HepG2 (cell line): ENCODE results near the gene ZNF12. TPM values are rescaled to one million over a fixed set of nuclear protein-coding genes. Genes with fewer than 3 reads are reported as not detected.

Source experiments
- ETV6 ChIP-seq: sonication (generic); formaldehyde crosslinking; conservative IDR thresholded peaks from 2 replicates; pipeline ENCODE4 v1.4.0; 2020; ENCODE audit warnings: missing genetic modification reagents
- NPAS2 ChIP-seq: sonication (generic); formaldehyde crosslinking; IDR thresholded peaks from 2 replicates; pipeline ENCODE4 v1.8.0; 2022; ENCODE audit warnings: mild to moderate bottlenecking, missing genetic modification reagents, borderline replicate concordance
- SMC3 ChIP-seq: IDR thresholded peaks from 2 replicates; pipeline ENCODE4 v1.6.1; 2011; ENCODE audit warnings: low read length, improper control_type of control experiment
- SRY ChIP-seq: sonication (generic); formaldehyde crosslinking; IDR thresholded peaks from 2 replicates; pipeline ENCODE4 v1.8.0; 2022; ENCODE audit warnings: mild to moderate bottlenecking, missing genetic modification reagents
- TBX3 ChIP-seq: fragments of 450-650 bp; IDR thresholded peaks from 2 replicates; pipeline ENCODE4 v1.6.1; 2017; ENCODE audit warnings: antibody characterized with exemption, mild to moderate bottlenecking, inconsistent platforms, borderline replicate concordance
- ZNF335 ChIP-seq: sonication (generic); formaldehyde crosslinking; IDR thresholded peaks from 2 replicates; pipeline ENCODE4 v1.4.0; 2020; ENCODE audit warnings: missing genetic modification reagents
- ZNF446 ChIP-seq: sonication (generic); formaldehyde crosslinking; IDR thresholded peaks from 2 replicates; pipeline ENCODE4 v1.5.0; 2020; ENCODE audit warnings: mild to moderate bottlenecking, missing genetic modification reagents
- ZNF460 ChIP-seq: sonication (generic); formaldehyde crosslinking; IDR thresholded peaks from 2 replicates; pipeline ENCODE4 v1.5.1; 2020; ENCODE audit warnings: missing genetic modification reagents, mild to moderate bottlenecking, borderline replicate concordance
- ZNF530 ChIP-seq: sonication (generic); formaldehyde crosslinking; IDR thresholded peaks from 2 replicates; pipeline ENCODE4 v1.5.0; 2020; ENCODE audit warnings: low read depth, mild to moderate bottlenecking, missing genetic modification reagents
- ZNF652 ChIP-seq: IDR thresholded peaks from 2 replicates; pipeline ENCODE4 v1.6.1; 2016; ENCODE audit warnings: low read depth, borderline replicate concordance
- ZNF749 ChIP-seq: sonication (generic); formaldehyde crosslinking; IDR thresholded peaks from 2 replicates; pipeline ENCODE4 v1.8.0; 2022; ENCODE audit warnings: mild to moderate bottlenecking, missing genetic modification reagents, moderate library complexity, borderline replicate concordance
- ZNF782 ChIP-seq: sonication (generic); formaldehyde crosslinking; IDR thresholded peaks from 2 replicates; pipeline ENCODE4 v1.4.0; 2020; ENCODE audit warnings: missing genetic modification reagents, mild to moderate bottlenecking, borderline replicate concordance
- ZSCAN22 ChIP-seq: sonication (generic); formaldehyde crosslinking; IDR thresholded peaks from 2 replicates; pipeline ENCODE4 v1.4.0; 2020; ENCODE audit warnings: mild to moderate bottlenecking, missing genetic modification reagents
- polyA plus RNA-seq, 8 experiments: library from polyadenylated mRNA; depleted of rRNA in 3 of 8; stranded (reverse) in 7 of 8; unstranded in 1 of 8; fragments of >200 nt; fragmentation: Illumina TruSeq in 4 of 8; extraction: Trizol in 4 of 8; gene quantifications; 2 replicates each; pipeline versions ENCODE4 v1.2.1 to v1.2.3, GENCODE V29; 2011 to 2016; ENCODE audit warnings: low read depth in 4 of 8, missing spikeins in 1 of 8, mixed read lengths in 1 of 8; ENCODE audit not compliant: insufficient read depth in 1 of 8
- total RNA-seq, 5 experiments: library from RNA; depleted of rRNA; stranded (reverse); fragments of >200 nt; fragmentation: Illumina TruSeq; extraction: Trizol; gene quantifications; 2 replicates each; pipeline ENCODE4 v1.2.3, GENCODE V29; 2016; ENCODE audit warnings: low read depth in 1 of 5
- TF ChIP-seq, protein P1 (sequence below): sonication (generic); formaldehyde crosslinking; IDR thresholded peaks from 2 replicates; pipeline ENCODE4 v1.5.1; 2020; ENCODE audit warnings: mild to moderate bottlenecking, missing genetic modification reagents
- TF ChIP-seq, protein P2 (sequence below): IDR thresholded peaks from 2 replicates; pipeline ENCODE4 v1.6.1; 2012; ENCODE audit warnings: low read depth, low read length, improper control_type of control experiment
- TF ChIP-seq, protein P3 (sequence below): IDR thresholded peaks from 2 replicates; pipeline ENCODE4 v1.4.0; 2020; ENCODE audit warnings: mild to moderate bottlenecking, missing genetic modification reagents
- TF ChIP-seq, protein P4 (sequence below): IDR thresholded peaks from 2 replicates; pipeline ENCODE4 v1.6.1; 2016; ENCODE audit warnings: low read depth, control low read depth
- TF ChIP-seq, protein P5 (sequence below): sonication (generic); formaldehyde crosslinking; IDR thresholded peaks from 2 replicates; pipeline ENCODE4 v1.8.1; 2023; ENCODE audit warnings: missing genetic modification reagents, inconsistent platforms, borderline replicate concordance
- TF ChIP-seq, protein P6 (sequence below): sonication (generic); formaldehyde crosslinking; IDR thresholded peaks from 2 replicates; pipeline ENCODE4 v1.5.0; 2020; ENCODE audit warnings: missing genetic modification reagents, mild to moderate bottlenecking, borderline replicate concordance

Gene ZNF12
- total and polyA plus RNA-seq, 2 of the 13 experiments (the other 11 are each of a cell fraction or from before 2014, with no cell fraction given) = 21.4 to 22.8 TPM

DNA sequence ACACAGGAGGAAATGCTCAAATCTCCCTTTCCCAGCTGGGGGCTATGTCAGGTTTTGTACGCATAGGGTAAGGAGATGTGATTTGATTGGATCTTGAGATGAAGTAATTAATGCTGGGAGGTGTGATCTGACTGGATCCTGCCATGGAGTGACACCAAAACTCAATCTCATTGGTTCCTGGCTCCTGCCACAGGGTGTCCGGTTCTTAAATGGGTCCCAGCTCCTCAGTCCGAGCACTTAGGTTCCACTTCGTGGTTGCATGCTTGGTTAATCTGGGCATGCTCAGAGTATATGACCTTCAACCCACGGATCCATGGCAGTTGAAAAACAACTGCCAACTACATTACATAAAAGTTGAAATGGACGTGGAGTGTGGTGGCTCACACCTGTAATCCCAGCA, 3.1 kb upstream of the ZNF12 start (continued):
- TF ChIP-seq, protein P1, sequence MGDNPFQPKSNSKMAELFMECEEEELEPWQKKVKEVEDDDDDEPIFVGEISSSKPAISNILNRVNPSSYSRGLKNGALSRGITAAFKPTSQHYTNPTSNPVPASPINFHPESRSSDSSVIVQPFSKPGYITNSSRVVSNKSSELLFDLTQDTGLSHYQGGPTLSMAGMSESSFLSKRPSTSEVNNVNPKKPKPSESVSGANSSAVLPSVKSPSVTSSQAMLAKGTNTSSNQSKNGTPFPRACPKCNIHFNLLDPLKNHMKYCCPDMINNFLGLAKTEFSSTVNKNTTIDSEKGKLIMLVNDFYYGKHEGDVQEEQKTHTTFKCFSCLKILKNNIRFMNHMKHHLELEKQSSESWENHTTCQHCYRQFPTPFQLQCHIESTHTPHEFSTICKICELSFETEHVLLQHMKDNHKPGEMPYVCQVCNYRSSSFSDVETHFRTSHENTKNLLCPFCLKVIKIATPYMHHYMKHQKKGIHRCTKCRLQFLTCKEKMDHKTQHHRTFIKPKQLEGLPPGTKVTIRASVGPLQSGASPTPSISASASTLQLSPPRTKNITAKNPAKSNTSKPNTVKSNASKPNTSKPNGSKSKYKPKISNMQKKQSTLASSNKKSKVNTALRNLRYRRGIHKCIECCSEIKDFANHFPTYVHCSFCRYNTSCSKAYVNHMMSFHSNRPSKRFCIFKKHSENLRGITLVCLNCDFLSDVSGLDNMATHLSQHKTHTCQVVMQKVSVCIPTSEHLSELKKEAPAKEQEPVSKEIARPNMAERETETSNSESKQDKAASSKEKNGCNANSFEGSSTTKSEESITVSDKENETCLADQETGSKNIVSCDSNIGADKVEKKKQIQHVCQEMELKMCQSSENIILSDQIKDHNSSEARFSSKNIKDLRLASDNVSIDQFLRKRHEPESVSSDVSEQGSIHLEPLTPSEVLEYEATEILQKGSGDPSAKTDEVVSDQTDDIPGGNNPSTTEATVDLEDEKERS = no peak
- no peak for TF ChIP-seq ZSCAN22 (CRISPR knock-in tag)
- no peak for TF ChIP-seq ZNF335
- TF ChIP-seq ZNF652 (CRISPR knock-in tag) = no peak
- no peak for TF ChIP-seq ZNF530 (CRISPR knock-in tag)
- TF ChIP-seq, protein P2, sequence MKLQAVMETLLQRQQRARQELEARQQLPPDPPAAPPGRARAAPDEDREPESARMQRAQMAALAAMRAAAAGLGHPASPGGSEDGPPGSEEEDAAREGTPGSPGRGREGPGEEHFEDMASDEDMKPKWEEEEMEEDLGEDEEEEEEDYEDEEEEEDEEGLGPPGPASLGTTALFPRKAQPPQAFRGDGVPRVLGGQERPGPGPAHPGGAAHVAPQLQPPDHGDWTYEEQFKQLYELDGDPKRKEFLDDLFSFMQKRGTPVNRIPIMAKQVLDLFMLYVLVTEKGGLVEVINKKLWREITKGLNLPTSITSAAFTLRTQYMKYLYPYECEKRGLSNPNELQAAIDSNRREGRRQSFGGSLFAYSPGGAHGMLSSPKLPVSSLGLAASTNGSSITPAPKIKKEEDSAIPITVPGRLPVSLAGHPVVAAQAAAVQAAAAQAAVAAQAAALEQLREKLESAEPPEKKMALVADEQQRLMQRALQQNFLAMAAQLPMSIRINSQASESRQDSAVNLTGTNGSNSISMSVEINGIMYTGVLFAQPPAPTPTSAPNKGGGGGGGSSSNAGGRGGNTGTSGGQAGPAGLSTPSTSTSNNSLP = peak; percentile 54; the same call in 1 of the 2 replicates
- no peak for TF ChIP-seq ZNF446
- TF ChIP-seq, protein P3, sequence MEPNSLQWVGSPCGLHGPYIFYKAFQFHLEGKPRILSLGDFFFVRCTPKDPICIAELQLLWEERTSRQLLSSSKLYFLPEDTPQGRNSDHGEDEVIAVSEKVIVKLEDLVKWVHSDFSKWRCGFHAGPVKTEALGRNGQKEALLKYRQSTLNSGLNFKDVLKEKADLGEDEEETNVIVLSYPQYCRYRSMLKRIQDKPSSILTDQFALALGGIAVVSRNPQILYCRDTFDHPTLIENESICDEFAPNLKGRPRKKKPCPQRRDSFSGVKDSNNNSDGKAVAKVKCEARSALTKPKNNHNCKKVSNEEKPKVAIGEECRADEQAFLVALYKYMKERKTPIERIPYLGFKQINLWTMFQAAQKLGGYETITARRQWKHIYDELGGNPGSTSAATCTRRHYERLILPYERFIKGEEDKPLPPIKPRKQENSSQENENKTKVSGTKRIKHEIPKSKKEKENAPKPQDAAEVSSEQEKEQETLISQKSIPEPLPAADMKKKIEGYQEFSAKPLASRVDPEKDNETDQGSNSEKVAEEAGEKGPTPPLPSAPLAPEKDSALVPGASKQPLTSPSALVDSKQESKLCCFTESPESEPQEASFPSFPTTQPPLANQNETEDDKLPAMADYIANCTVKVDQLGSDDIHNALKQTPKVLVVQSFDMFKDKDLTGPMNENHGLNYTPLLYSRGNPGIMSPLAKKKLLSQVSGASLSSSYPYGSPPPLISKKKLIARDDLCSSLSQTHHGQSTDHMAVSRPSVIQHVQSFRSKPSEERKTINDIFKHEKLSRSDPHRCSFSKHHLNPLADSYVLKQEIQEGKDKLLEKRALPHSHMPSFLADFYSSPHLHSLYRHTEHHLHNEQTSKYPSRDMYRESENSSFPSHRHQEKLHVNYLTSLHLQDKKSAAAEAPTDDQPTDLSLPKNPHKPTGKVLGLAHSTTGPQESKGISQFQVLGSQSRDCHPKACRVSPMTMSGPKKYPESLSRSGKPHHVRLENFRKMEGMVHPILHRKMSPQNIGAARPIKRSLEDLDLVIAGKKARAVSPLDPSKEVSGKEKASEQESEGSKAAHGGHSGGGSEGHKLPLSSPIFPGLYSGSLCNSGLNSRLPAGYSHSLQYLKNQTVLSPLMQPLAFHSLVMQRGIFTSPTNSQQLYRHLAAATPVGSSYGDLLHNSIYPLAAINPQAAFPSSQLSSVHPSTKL = no peak
- TF ChIP-seq, protein P4, sequence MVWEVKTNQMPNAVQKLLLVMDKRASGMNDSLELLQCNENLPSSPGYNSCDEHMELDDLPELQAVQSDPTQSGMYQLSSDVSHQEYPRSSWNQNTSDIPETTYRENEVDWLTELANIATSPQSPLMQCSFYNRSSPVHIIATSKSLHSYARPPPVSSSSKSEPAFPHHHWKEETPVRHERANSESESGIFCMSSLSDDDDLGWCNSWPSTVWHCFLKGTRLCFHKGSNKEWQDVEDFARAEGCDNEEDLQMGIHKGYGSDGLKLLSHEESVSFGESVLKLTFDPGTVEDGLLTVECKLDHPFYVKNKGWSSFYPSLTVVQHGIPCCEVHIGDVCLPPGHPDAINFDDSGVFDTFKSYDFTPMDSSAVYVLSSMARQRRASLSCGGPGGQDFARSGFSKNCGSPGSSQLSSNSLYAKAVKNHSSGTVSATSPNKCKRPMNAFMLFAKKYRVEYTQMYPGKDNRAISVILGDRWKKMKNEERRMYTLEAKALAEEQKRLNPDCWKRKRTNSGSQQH (CRISPR knock-in tag) = no peak
- TF ChIP-seq TBX3 = no peak
- TF ChIP-seq SRY (CRISPR knock-in tag) = no peak
- TF ChIP-seq, protein P5, sequence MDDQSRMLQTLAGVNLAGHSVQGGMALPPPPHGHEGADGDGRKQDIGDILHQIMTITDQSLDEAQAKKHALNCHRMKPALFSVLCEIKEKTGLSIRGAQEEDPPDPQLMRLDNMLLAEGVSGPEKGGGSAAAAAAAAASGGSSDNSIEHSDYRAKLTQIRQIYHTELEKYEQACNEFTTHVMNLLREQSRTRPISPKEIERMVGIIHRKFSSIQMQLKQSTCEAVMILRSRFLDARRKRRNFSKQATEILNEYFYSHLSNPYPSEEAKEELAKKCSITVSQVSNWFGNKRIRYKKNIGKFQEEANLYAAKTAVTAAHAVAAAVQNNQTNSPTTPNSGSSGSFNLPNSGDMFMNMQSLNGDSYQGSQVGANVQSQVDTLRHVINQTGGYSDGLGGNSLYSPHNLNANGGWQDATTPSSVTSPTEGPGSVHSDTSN = no peak
- TF ChIP-seq ZNF460 (CRISPR knock-in tag) = peak; percentile 86
- TF ChIP-seq ZNF749 (CRISPR knock-in tag) = no peak
- no peak for TF ChIP-seq NPAS2
- TF ChIP-seq ZNF782 = no peak
- TF ChIP-seq, protein P6, sequence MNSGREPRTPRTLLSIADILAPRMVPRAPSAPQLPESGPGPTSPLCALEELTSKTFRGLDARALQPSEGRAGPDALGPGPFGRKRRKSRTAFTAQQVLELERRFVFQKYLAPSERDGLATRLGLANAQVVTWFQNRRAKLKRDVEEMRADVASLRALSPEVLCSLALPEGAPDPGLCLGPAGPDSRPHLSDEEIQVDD (CRISPR knock-in tag) = no peak
- no peak for TF ChIP-seq ETV6 (CRISPR knock-in tag)
- TF ChIP-seq SMC3 = no peak
